Measurements from ENCODE around the gene CASZ1. TPM values are rescaled to one million over a fixed set of nuclear protein-coding genes. Genes with fewer than 3 reads are reported as not detected.
A peak's percentile ranks its signal among the peaks of the same experiment; 100 is the strongest.

Gene CASZ1
- total RNA-seq, 1 donor, result under 0.01 TPM

GRCh38 chr1:10651389-10651766 lies 145.1 kb downstream of the CASZ1 start:
- no peak for DNase-seq (ENCODE audit: low read depth)
- no peak overlapping the region for H3K4me3 ChIP-seq (ENCODE audit: low read depth, low read length)

DNA sequence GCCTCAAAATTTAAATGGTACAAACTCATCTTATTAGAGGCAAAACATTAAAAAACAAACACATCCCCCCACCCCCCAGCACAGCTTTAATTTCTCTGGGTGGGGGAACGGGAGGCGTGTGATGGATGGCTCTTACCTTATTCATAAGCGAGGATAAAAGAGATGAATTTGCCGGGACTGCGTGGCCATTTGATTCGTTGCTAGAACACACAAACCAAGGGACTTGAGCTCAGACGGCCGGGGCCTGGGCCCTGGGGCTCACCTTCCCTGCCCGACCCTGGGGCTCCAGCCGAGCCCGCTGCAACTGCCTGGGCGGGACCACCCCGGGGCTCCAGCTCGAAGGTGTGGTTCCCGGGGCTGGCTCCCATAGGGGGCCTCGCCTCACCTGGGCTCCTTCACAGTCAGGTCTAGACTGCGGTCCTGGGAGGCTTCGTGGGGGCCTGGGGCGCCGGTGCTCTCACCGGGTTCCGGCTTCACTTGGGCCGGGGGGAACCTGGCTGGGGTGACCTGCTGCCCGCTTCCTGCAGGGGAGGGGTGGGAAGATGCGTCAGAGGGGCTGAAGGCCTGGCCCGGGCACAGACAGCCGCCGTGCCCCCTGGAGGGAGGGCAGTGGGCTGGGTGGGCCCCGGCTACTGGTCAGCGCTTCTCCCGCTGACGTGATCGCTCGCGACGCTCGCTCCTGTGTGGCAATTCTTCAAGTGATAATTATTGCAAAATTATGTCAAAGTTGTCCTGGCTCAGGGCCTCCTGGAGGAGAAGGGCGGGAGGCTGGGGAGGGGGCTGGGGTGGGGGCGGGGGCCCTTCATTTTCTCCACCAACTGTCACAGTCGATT lies 145.7 kb downstream of the CASZ1 start:
- no peak for TF ChIP-seq CTCF (IDR thresholded peaks at IDR 0.05; ENCODE audit: insufficient read depth, low read depth, low read length)
- no peak for DNase-seq (ENCODE audit: low read depth)
- no peak overlapping the region for H3K4me3 ChIP-seq (ENCODE audit: low read depth, low read length)

More at GRCh38 chr1:10651389-10651766, 145.1 kb downstream of the CASZ1 start:
- no peak for TF ChIP-seq CTCF (IDR thresholded peaks at IDR 0.05; ENCODE audit: insufficient read depth, low read depth, low read length)

GRCh38 chr1:10649517-10650201 lies 146.8 kb downstream of the CASZ1 start:
- no peak for TF ChIP-seq CTCF (IDR thresholded peaks at IDR 0.05; ENCODE audit: insufficient read depth, low read depth, low read length)
- H3K4me3 ChIP-seq (ENCODE audit: low read depth, low read length), result no peak overlapping the region
- no peak for DNase-seq (ENCODE audit: low read depth)

- no peak for TF ChIP-seq CTCF (IDR thresholded peaks at IDR 0.05; ENCODE audit: insufficient read depth, low read depth, low read length)
- DNase-seq (ENCODE audit: low read depth), result no peak
- H3K4me3 ChIP-seq (ENCODE audit: low read depth, low read length), result no peak overlapping the region
These were observed 147.5 kb downstream of the CASZ1 start for GRCh38 chr1:10648689-10649516.

GRCh38 chr1:10647414-10648170 lies 148.9 kb downstream of the CASZ1 start:
- H3K4me3 ChIP-seq (ENCODE audit: low read depth, low read length), result no peak overlapping the region
- TF ChIP-seq CTCF (IDR thresholded peaks at IDR 0.05; ENCODE audit: insufficient read depth, low read depth, low read length), result no peak
- DNase-seq (ENCODE audit: low read depth), result no peak

DNA sequence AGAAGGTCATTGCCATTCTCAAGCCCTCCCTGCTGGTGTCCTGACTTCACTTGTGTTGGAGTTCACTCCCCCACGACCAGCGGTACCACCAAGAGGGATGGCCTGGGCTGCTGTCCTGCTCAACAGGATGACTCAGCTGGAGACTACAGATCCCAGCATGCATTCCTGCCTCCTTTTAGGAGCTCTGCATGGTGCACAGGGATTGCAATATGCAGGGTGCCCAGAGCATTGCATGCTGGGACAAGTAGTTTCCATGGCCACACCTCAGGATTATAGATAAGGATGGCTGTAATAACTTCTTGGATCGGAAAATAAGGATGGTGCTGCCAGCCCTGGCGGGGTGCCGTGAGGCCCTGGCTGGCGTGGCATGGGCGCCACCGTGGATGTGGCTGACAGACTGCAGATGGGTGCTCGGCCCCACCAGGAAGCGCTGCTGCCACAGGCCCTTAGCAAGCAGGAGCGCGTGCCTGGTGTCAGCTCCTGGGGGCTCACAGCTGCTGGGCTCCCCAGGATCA lies 150.0 kb downstream of the CASZ1 start:
- no peak for TF ChIP-seq CTCF (IDR thresholded peaks at IDR 0.05; ENCODE audit: insufficient read depth, low read depth, low read length)
- DNase-seq (ENCODE audit: low read depth), result peak; percentile 56

More for the DNA sequence above, 150.0 kb downstream of the CASZ1 start:
- no peak overlapping the region for H3K4me3 ChIP-seq (ENCODE audit: low read depth, low read length)

Data from fibroblast of villous mesenchyme (primary cell).